OCI-LY1 (cell line): Measurements from ENCODE around the gene RSF1.

Experiments used
- H2AFZ ChIP-seq: fragments of 200-600 bp; sonication (generic), shearing (Covaris generic); 2 replicates; pipeline ENCODE4 v1.6.0; 2014; ENCODE audit warnings: antibody characterized with exemption, mild to moderate bottlenecking, low read length
- H3F3A ChIP-seq: fragments of 200-600 bp; sonication (generic), shearing (Covaris generic); 2 replicates; pipeline ENCODE4 v1.6.0; 2014; ENCODE audit warnings: mild to moderate bottlenecking, antibody characterized with exemption, low read length, moderate library complexity; ENCODE audit not compliant: insufficient read depth
- H3K27ac ChIP-seq: fragments of 200-600 bp; sonication (generic); 2 replicates; pipeline ENCODE4 v1.5.1; 2014; ENCODE audit warnings: low read length, mixed run types, mild to moderate bottlenecking, low read depth; ENCODE audit not compliant: poor library complexity, severe bottlenecking
- H3K27me3 ChIP-seq: fragments of 200-600 bp; sonication (generic); 2 replicates; pipeline ENCODE4 v1.6.0; 2014; ENCODE audit warnings: antibody characterized with exemption, mild to moderate bottlenecking, low read length, moderate library complexity; ENCODE audit not compliant: insufficient read depth
- H3K36me3 ChIP-seq: fragments of 200-600 bp; sonication (generic); 2 replicates; pipeline ENCODE4 v1.6.1; 2014; ENCODE audit warnings: mild to moderate bottlenecking, antibody characterized with exemption, low read length, moderate library complexity, mixed read lengths; ENCODE audit not compliant: insufficient read depth
- H3K4me1 ChIP-seq: fragments of 200-600 bp; sonication (generic); 2 replicates; pipeline ENCODE4 v1.5.1; 2014; ENCODE audit warnings: mild to moderate bottlenecking, low read length, moderate library complexity; ENCODE audit not compliant: insufficient read depth, severe bottlenecking
- H3K4me2 ChIP-seq: fragments of 200-600 bp; sonication (generic), shearing (Covaris generic); 2 replicates; pipeline ENCODE4 v1.6.1; 2014; ENCODE audit warnings: low read length
- H3K4me3 ChIP-seq: fragments of 200-600 bp; sonication (generic); 2 replicates; pipeline ENCODE4 v1.5.1; 2014; ENCODE audit warnings: low read length, low read depth, mild to moderate bottlenecking, mixed read lengths; ENCODE audit not compliant: poor library complexity, severe bottlenecking
- H3K79me2 ChIP-seq: fragments of 200-600 bp; shearing (Covaris generic); 2 replicates; pipeline ENCODE4 v1.6.1; 2016; ENCODE audit warnings: mixed run types, low read length, mixed read lengths; ENCODE audit not compliant: insufficient read depth
- H3K9ac ChIP-seq: fragments of 200-600 bp; sonication (generic), shearing (Covaris generic); 2 replicates; pipeline ENCODE4 v1.6.1; 2014; ENCODE audit warnings: mild to moderate bottlenecking, low read length, mixed read lengths
- H3K9me2 ChIP-seq: fragments of 200-600 bp; sonication (generic), shearing (Covaris generic); 2 replicates; pipeline ENCODE4 v1.6.1; 2014; ENCODE audit warnings: low read depth, mild to moderate bottlenecking, low read length, mixed read lengths
- H3K9me3 ChIP-seq: fragments of 200-600 bp; shearing (Covaris generic); 2 replicates; pipeline ENCODE4 v1.6.1; 2014; ENCODE audit warnings: low read length, mixed read lengths
- H4K20me1 ChIP-seq: fragments of 200-600 bp; sonication (generic), shearing (Covaris generic); 2 replicates; pipeline ENCODE4 v1.6.0; 2016; ENCODE audit warnings: mild to moderate bottlenecking, low read length; ENCODE audit not compliant: insufficient read depth
- CTCF ChIP-seq: fragments of 200-600 bp; sonication (generic), shearing (Covaris generic); IDR thresholded peaks from 2 replicates; pipeline ENCODE4 v1.5.1; 2017; ENCODE audit warnings: mild to moderate bottlenecking, antibody characterized with exemption, low read length, moderate library complexity, mixed read lengths
- EZH2 ChIP-seq: fragments of 200-600 bp; sonication (generic), shearing (Covaris generic); IDR thresholded peaks from 2 replicates; pipeline ENCODE4 v1.8.0; 2017; ENCODE audit warnings: borderline replicate concordance, mixed run types, mild to moderate bottlenecking, antibody characterized with exemption, low read length, moderate library complexity, mixed read lengths

The RSF1 gene

GRCh38 chr11:77771135-77771534 lies 49.4 kb downstream of the RSF1 start:
- Histone ChIP-seq H4K20me1 (peaks cover 2% of the 10 kb centered on the region; the same call in 1 of the 2 replicates), H3K79me2 (peaks cover 80% of the 10 kb centered on the region), H3K27ac (no peak overlapping the region)

GRCh38 chr11:77770629-77771028 lies 49.9 kb downstream of the RSF1 start:
- H3K9me3 ChIP-seq, result no peaks in the 10 kb centered on the region

More at GRCh38 chr11:77771135-77771534, 49.4 kb downstream of the RSF1 start:
- Histone ChIP-seq H3K9ac (no peak overlapping the region), H3K27me3 (no peaks in the 10 kb centered on the region), H3K4me3 (no peak overlapping the region), H3K4me2 (no peak overlapping the region), H3K4me1 (no peaks in the 10 kb centered on the region), H3K9me2 (no peaks in the 10 kb centered on the region), H3K36me3 (peaks cover 6% of the 10 kb centered on the region; the same call in 1 of the 2 replicates), H2AFZ (no peak overlapping the region), H3F3A (no peaks in the 10 kb centered on the region), H3K9me3 (no peaks in the 10 kb centered on the region)
- no peak for TF ChIP-seq CTCF
- TF ChIP-seq EZH2, result no peak

GRCh38 chr11:77762426-77762825 lies 58.1 kb downstream of the RSF1 start:
- Histone ChIP-seq H3K9me2 (no peaks in the 10 kb centered on the region), H3K27ac (no peak overlapping the region), H3F3A (no peaks in the 10 kb centered on the region), H3K9me3 (no peaks in the 10 kb centered on the region), H4K20me1 (peaks cover 9% of the 10 kb centered on the region), H3K9ac (no peak overlapping the region), H3K4me2 (no peak overlapping the region), H3K79me2 (peaks cover 16% of the 10 kb centered on the region), H3K4me3 (no peak overlapping the region), H3K4me1 (no peaks in the 10 kb centered on the region), H3K36me3 (peaks cover 27% of the 10 kb centered on the region), H3K27me3 (no peaks in the 10 kb centered on the region), H2AFZ (no peak overlapping the region)
- TF ChIP-seq EZH2 (no peak), CTCF (no peak)

More at GRCh38 chr11:77770629-77771028, 49.9 kb downstream of the RSF1 start:
- H3K4me1 ChIP-seq, result no peaks in the 10 kb centered on the region
- H3K79me2 ChIP-seq, result peaks cover 75% of the 10 kb centered on the region
- H4K20me1 ChIP-seq, result peaks cover 4% of the 10 kb centered on the region; the same call in 1 of the 2 replicates
- H3K27me3 ChIP-seq, result no peaks in the 10 kb centered on the region
- no peak overlapping the region for H3K9ac ChIP-seq
- peaks cover 2% of the 10 kb centered on the region; the same call in 1 of the 2 replicates for H3K36me3 ChIP-seq
- H3K4me3 ChIP-seq, result no peak overlapping the region
- H3K9me2 ChIP-seq, result no peaks in the 10 kb centered on the region
- H3F3A ChIP-seq, result no peaks in the 10 kb centered on the region
- H3K27ac ChIP-seq, result no peak overlapping the region
- H3K4me2 ChIP-seq, result no peak overlapping the region
- H2AFZ ChIP-seq, result no peak overlapping the region
- TF ChIP-seq CTCF (no peak), EZH2 (no peak)
